Common myeloid progenitor, CD34-positive (primary cell): Measurements from ENCODE around the gene ATP4B.

Experiments
- CTCF ChIA-PET: fragments of 350-600 bp; sonication (Branson Sonifier 250); formaldehyde crosslinking; loops from one replicate; lab custom pipeline; 2021; ENCODE audit warnings: antibody characterized with exemption; lab: Charles Lee
- POLR2A ChIA-PET: fragments of 350-600 bp; sonication (Branson Sonifier 250); formaldehyde crosslinking; loops from one replicate; lab custom pipeline; 2021; ENCODE audit warnings: antibody characterized with exemption; lab: Charles Lee
- DNase-seq, 3 donors: peaks; one replicate each; pipeline versions ENCODE4 v3.0.0 to v3.0.0-alpha.2; 2013
- H3K27ac ChIP-seq, 2 experiments: 1 replicate in 1 of 2; 2 replicates in 1 of 2; pipeline ENCODE4 v1.7.0; 2013; ENCODE audit warnings: inconsistent platforms in 2 of 2, low read length in 2 of 2, mild to moderate bottlenecking in 2 of 2, low read depth in 1 of 2, moderate library complexity in 1 of 2; ENCODE audit not compliant: severe bottlenecking in 2 of 2, insufficient read depth in 1 of 2, poor library complexity in 1 of 2
- H3K27me3 ChIP-seq, 5 experiments: replicated peaks in 2 of 5; 1 replicate in 3 of 5; 2 replicates in 2 of 5; pipeline versions ENCODE4 v1.6.1 to v1.7.0; 2013; ENCODE audit warnings: low read length in 4 of 5, mild to moderate bottlenecking in 2 of 5, moderate library complexity in 2 of 5, inconsistent platforms in 1 of 5; ENCODE audit not compliant: insufficient read depth in 5 of 5, control insufficient read depth in 4 of 5
- H3K36me3 ChIP-seq, 4 experiments: 1 replicate in 2 of 4; 2 replicates in 2 of 4; pipeline versions ENCODE4 v1.6.1 to v1.7.0; 2013; ENCODE audit warnings: low read length in 3 of 4, control low read depth in 1 of 4, mild to moderate bottlenecking in 1 of 4; ENCODE audit not compliant: control insufficient read depth in 4 of 4, insufficient read depth in 4 of 4
- H3K4me1 ChIP-seq, 4 experiments: 1 replicate in 3 of 4; 2 replicates in 1 of 4; pipeline versions ENCODE4 v1.6.1 to v1.7.1; 2013; ENCODE audit warnings: low read length in 3 of 4, mild to moderate bottlenecking in 3 of 4, control low read depth in 1 of 4, inconsistent platforms in 1 of 4, moderate library complexity in 1 of 4; ENCODE audit not compliant: control insufficient read depth in 4 of 4, insufficient read depth in 4 of 4; ENCODE audit errors: control extremely low read depth in 1 of 4
- H3K4me3 ChIP-seq, 7 experiments: 1 replicate in 4 of 7; 2 replicates in 3 of 7; pipeline versions ENCODE4 v1.5.1 to v1.7.0; 2013; ENCODE audit warnings: mild to moderate bottlenecking in 7 of 7, low read length in 6 of 7, moderate library complexity in 6 of 7, inconsistent platforms in 2 of 7, low read depth in 2 of 7, control low read depth in 1 of 7; ENCODE audit not compliant: insufficient read depth in 4 of 7, control insufficient read depth in 1 of 7; ENCODE audit errors: extremely low read depth in 1 of 7
- H3K9me3 ChIP-seq, 5 experiments: 1 replicate in 4 of 5; 2 replicates in 1 of 5; pipeline versions ENCODE4 v1.6.1 to v1.7.1; 2013; ENCODE audit warnings: low read length in 4 of 5, mild to moderate bottlenecking in 2 of 5, inconsistent platforms in 1 of 5, low read depth in 1 of 5, moderate library complexity in 1 of 5; ENCODE audit not compliant: control insufficient read depth in 4 of 5, insufficient read depth in 2 of 5; ENCODE audit errors: control extremely low read depth in 1 of 5
- WGBS: methylation state at CpG from one replicate; pipeline ENCODE4 v1.1.5; 2013; ENCODE audit not compliant: insufficient coverage; 5-methylcytosine and 5-hydroxymethylcytosine counted together

ATP4B gene

DNA sequence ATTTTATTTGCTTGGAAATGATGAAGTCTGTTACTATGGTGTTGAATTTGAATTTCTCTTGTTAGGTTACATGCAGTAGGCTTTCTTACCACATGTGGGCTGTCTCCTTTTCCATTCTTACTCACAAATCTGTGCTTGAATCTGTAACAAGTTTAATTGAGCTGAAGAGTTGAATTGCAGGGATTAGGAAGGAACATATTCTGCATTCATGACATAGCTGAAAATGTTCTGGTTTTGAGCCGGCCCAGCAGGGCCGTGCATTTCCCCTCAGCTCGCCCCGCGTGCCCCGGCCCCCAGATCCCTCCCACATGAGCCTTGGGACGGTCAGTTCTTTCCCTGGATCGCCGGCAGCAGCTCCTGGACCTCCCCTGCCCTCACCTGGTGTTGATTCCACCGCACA is 45.4 kb downstream of the ATP4B start:
- Histone ChIP-seq H3K27me3 (no peaks in the 10 kb centered on the region), H3K4me3 (no peak overlapping the region), H3K9me3 (no peaks in the 10 kb centered on the region), H3K36me3 (peaks cover 0 to 82% (median 20%) of the 10 kb centered on the region in 4 experiments), H3K27ac (no peak overlapping the region), H3K4me1 (peaks cover 0 to 18% (median 1%) of the 10 kb centered on the region in 4 experiments)
- ChIA-PET POLR2A (no interaction called here), CTCF (no interaction called here)
- no peak for DNase-seq
- 100% methylated on average over 6 of the region's 10 CpGs for WGBS

DNA sequence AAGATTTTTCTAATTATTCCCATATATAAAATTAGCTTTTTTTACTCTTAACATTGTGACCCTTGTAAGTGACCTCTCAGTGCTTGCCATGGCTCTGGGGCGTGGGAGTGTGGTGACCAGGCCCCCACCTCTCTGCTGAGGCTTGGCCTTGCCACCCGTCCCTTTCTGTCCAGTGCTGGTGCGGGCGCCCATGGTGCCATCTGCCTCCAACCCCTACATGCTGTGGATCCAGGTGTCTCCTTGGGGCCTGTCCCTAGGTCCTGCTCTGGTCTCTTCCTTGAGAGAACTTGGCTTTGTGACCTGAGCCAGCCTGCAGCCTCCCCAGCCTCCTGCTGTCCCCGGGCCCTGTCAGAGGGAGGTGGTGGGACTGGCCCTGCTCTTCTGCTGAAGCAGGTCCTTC is 46.0 kb downstream of the ATP4B start:
- H3K36me3 ChIP-seq, result peaks cover 0 to 85% (median 17%) of the 10 kb centered on the region in 4 experiments
- H3K27me3 ChIP-seq, result no peaks in the 10 kb centered on the region
- CTCF ChIA-PET, result no interaction called here
- H3K9me3 ChIP-seq, result no peaks in the 10 kb centered on the region
- no peak overlapping the region for H3K4me3 ChIP-seq
- no peak for DNase-seq
- WGBS, result 100% methylated on average over 5 of the region's 5 CpGs
- peaks cover 0 to 12% (median 7%) of the 10 kb centered on the region in 4 experiments for H3K4me1 ChIP-seq
- POLR2A ChIA-PET, result no interaction called here
- H3K27ac ChIP-seq, result no peak overlapping the region

DNA sequence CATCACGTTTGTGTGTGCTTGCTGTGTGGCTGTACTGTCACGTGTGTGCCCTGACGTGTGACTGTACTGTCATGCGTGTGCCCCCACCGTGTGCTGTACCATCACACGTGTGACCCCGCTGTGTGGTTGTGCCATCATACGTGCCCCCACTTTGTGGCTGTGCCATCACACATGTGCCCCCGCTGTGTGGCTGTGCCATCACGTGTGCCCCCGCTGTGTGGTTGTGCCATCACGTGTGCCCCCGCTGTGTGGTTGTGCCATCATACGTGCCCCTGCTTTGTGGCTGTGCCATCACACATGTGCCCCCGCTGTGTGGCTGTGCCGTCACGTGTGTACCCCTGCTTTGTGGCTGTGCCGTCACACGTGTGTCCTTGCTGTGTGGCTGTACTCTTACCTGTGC is 47.7 kb downstream of the ATP4B start:
- H3K27me3 ChIP-seq, result no peaks in the 10 kb centered on the region
- WGBS, result 96% methylated on average over 17 of the region's 19 CpGs
- no peak for DNase-seq
- no peak overlapping the region for H3K4me3 ChIP-seq
- POLR2A ChIA-PET, result no interaction called here
- CTCF ChIA-PET, result no interaction called here
- H3K36me3 ChIP-seq, result peaks cover 0 to 89% (median 18%) of the 10 kb centered on the region in 4 experiments
- H3K27ac ChIP-seq, result no peak overlapping the region
- no peaks in the 10 kb centered on the region for H3K9me3 ChIP-seq
- H3K4me1 ChIP-seq, result peaks cover 0 to 18% (median 8%) of the 10 kb centered on the region in 4 experiments

DNA sequence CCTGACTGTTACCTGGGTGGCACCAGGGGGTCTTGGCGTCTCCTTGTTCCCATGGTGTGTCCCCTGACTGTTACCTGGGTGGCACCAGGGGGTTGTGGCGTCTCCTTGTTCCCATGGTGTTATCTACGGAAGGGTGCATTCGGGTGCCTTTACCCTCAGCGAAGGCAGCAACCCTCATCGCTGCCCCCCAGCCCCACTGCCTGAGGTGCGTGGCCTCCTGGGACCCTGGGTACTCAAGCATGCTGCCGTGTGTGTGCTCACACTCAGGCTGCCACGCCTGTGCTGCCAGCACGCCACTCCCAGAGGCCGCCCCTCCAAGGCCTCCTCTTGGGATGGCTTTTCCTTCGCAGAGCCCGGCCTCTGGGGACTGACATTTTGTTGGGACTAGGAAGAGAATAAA is 48.4 kb downstream of the ATP4B start:
- 94% methylated on average over 13 of the region's 13 CpGs for WGBS
- POLR2A ChIA-PET, result no interaction called here
- peaks cover 0 to 87% (median 16%) of the 10 kb centered on the region in 4 experiments for H3K36me3 ChIP-seq

DNA sequence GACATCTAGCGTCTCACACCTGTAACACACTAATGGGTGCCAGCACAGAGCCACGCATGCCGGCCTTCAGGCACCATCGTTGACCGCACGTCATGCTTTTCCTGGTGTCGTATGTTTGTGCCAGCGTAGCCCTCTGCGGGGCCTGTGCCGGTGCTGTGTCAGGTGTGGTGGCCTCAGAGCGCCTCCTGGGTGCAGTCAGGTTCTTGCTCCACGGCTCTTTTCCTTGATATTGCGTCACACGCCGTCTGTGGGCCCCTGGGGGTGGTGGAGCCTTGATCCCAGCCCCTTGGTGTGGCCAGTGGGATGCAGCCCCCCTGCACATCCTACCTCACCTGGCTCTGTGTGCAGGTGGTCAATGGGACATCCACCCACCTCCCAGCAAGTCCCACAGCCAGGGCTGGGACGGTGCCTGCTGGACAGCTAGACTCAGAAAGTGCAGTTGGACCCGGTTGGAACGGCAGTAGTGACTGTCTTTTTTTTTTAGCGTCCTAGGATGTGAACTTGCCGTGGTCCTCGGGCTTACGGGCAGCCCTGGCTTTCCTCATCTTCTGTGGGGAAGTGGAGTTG is 48.9 kb downstream of the ATP4B start:
- Histone ChIP-seq H3K27me3 (no peaks in the 10 kb centered on the region), H3K27ac (no peak overlapping the region), H3K4me1 (peaks cover 0 to 18% (median 8%) of the 10 kb centered on the region in 4 experiments), H3K36me3 (peaks cover 0 to 90% (median 16%) of the 10 kb centered on the region in 4 experiments), H3K4me3 (no peak overlapping the region), H3K9me3 (no peaks in the 10 kb centered on the region)
- DNase-seq, result no peak
- CTCF ChIA-PET, result interaction anchor here (0.6 kb wide), 1 partner anchor 328 kb away, joined by 4 read pairs; no protein-coding TSS in a partner anchor
- POLR2A ChIA-PET, result no interaction called here
- WGBS, result 97% methylated on average over 19 of the region's 22 CpGs

More for the DNA sequence above, 48.4 kb downstream of the ATP4B start:
- CTCF ChIA-PET, result no interaction called here
- no peak overlapping the region for H3K27ac ChIP-seq
- no peaks in the 10 kb centered on the region for H3K9me3 ChIP-seq
- H3K27me3 ChIP-seq, result no peaks in the 10 kb centered on the region
- no peak overlapping the region for H3K4me3 ChIP-seq
- H3K4me1 ChIP-seq, result peaks cover 0 to 18% (median 8%) of the 10 kb centered on the region in 4 experiments
- no peak for DNase-seq

DNA sequence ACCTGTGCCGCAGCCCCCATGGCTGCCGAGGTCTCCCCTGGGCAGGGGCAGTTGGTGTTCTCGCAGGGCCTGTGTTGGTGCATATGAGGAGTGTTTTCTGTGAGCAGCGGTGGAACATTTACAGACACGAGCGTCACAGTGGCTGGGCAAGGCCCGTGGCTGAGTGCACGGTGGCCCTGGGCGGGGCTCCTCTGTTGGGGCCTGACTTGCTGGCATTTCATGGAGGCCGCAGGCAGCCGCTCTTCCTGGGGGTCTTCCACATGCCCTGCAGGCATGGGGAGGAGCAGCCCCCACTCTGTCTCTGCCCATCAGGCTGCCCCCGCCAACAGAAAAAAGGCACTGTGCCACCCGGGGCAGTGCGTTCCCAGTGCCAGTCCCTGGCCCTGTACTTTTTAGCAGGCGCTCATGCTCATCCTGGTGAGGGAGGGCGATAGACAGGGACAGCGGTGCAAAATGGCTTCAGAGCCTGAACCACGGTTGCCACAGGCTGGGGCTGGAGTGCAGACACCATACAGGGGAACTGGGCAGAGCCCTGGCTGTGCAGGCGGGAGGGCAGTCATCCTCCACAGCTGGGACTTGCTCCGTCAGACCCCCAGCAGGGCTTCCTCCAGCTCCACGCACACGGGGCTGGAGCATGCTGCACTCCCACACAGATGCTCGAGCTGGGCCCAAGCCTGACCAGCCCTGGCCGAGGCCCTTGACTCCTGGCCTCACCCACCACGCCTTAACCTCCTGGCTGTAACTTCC is 49.9 kb downstream of the ATP4B start:
- DNase-seq, result no peak
- H3K4me1 ChIP-seq, result peaks cover 0 to 18% (median 8%) of the 10 kb centered on the region in 4 experiments
- no peaks in the 10 kb centered on the region for H3K9me3 ChIP-seq
- ChIA-PET CTCF (no interaction called here), POLR2A (no interaction called here)
- 96% methylated on average over 22 of the region's 25 CpGs for WGBS
- no peak overlapping the region for H3K27ac ChIP-seq
- H3K4me3 ChIP-seq, result no peak overlapping the region
- H3K36me3 ChIP-seq, result peaks cover 0 to 84% (median 16%) of the 10 kb centered on the region in 4 experiments
- H3K27me3 ChIP-seq, result no peaks in the 10 kb centered on the region
